ENCODE data around the gene GCLM.

- TF ChIP-seq CTCF (IDR thresholded peaks at IDR 0.05) (no peak), EZH2phosphoT487 (IDR thresholded peaks at IDR 0.05) (no peak), EZH2 (IDR thresholded peaks at IDR 0.05) (no peak)
Observed at GRCh38 chr1:93905734-93906133, 3.5 kb downstream of the GCLM start.
